Kidney (tissue), 14 donors: ENCODE data around the gene MED20. TPM values are rescaled to one million over a fixed set of nuclear protein-coding genes. Genes with fewer than 3 reads are reported as not detected.

Source experiments
- DNase-seq, 5 donors: peaks; one replicate each; pipeline ENCODE4 v3.0.0-alpha.2; 2013 to 2020
- FAIRE-seq: peaks from 2 replicates; lab custom pipeline; 2012; peaks lifted over from hg19 to GRCh38; lab: Jason Lieb, UNC
- H3K27ac ChIP-seq, 2 donors: one replicate each; pipeline ENCODE4 v1.7.0; 2013; ENCODE audit warnings: low read depth in 2 of 2, low read length in 2 of 2, inconsistent platforms in 1 of 2
- H3K27me3 ChIP-seq: one replicate; pipeline ENCODE4 v1.7.1; 2013; ENCODE audit warnings: low read length, inconsistent platforms; ENCODE audit not compliant: control insufficient read depth, insufficient read depth
- H3K36me3 ChIP-seq, 3 donors: one replicate each; pipeline versions ENCODE4 v1.7.0 to v1.7.1; 2013; ENCODE audit warnings: low read length in 3 of 3, control low read depth in 1 of 3, inconsistent platforms in 1 of 3; ENCODE audit not compliant: insufficient read depth in 3 of 3, control insufficient read depth in 2 of 3
- H3K4me1 ChIP-seq, 3 donors: one replicate each; pipeline versions ENCODE4 v1.7.0 to v1.7.1; 2013; ENCODE audit warnings: low read length in 3 of 3, inconsistent platforms in 1 of 3, low read depth in 1 of 3; ENCODE audit not compliant: control insufficient read depth in 2 of 3, insufficient read depth in 2 of 3
- H3K4me3 ChIP-seq, 3 donors: one replicate each; pipeline versions ENCODE4 v1.7.0 to v1.8.1; 2013; ENCODE audit warnings: low read length in 3 of 3, control low read depth in 1 of 3, inconsistent platforms in 1 of 3
- H3K9ac ChIP-seq, 3 donors: one replicate each; pipeline versions ENCODE4 v1.7.0 to v1.7.1; 2013; ENCODE audit warnings: low read length in 3 of 3, control low read depth in 1 of 3, inconsistent platforms in 1 of 3
- H3K9me3 ChIP-seq, 3 donors: one replicate each; pipeline versions ENCODE4 v1.7.0 to v1.7.1; 2013; ENCODE audit warnings: low read length in 3 of 3, control low read depth in 1 of 3, inconsistent platforms in 1 of 3; ENCODE audit not compliant: control insufficient read depth in 2 of 3, insufficient read depth in 1 of 3
- intact Hi-C: fragments of 100-400 bp; cut with DNase I; formaldehyde crosslinking; loops from one replicate; pipeline ENCODE4 v1.11.1; 2022
- polyA plus RNA-seq: library from polyadenylated mRNA; stranded (reverse); fragments of 350-450 nt; fragmentation: Illumina TruSeq; extraction: RNeasy Lipid Tissue Mini Kit (QIAGEN cat#74804); gene quantifications from one replicate; pipeline ENCODE4 v1.2.3, GENCODE V29; 2014; ENCODE audit warnings: low read depth, low replicate concordance; ENCODE audit not compliant: insufficient read depth
- total RNA-seq: library from RNA; stranded (reverse); fragmentation: NEBNext Ultra II Directional; extraction: Animal tissue kit (Norgen Biotek cat#: 25700); gene quantifications from one replicate; pipeline ENCODE4 v1.2.1, GENCODE V29; 2021
- TF ChIP-seq, protein P1 (sequence below): IDR thresholded peaks from 3 replicates; pipeline ENCODE4 v1.5.1; 2012; ENCODE audit warnings: mild to moderate bottlenecking, moderate library complexity, borderline replicate concordance; ENCODE audit not compliant: insufficient read depth; ENCODE audit errors: extremely low read depth
- donor health status: control.
- donor health status: control.
- donor health status: control.
- donor health status: control.
- donor health status: control.
- donor health status: DM: yes; HTN: yes; CAD: no.
- donor health status: Normal renal cell carcinoma (clear cell type).

The MED20 gene
- total and polyA plus RNA-seq, 2 donors from 2014 or later = 15.1 to 22.0 TPM

- H3K4me3 ChIP-seq = no peak overlapping the region
- peaks cover 5 to 46% (median 27%) of the 10 kb centered on the region in 3 donors for H3K36me3 ChIP-seq
- H3K9ac ChIP-seq = no peak overlapping the region
- intact Hi-C loops = loop anchor here (10.0 kb wide), 1 partner anchor 109 kb away; no protein-coding TSS in a partner anchor
- FAIRE-seq (no peak), DNase-seq (no peak)
- H3K27me3 ChIP-seq = no peaks in the 10 kb centered on the region
- H3K27ac ChIP-seq = no peak overlapping the region
- peaks cover 4 to 20% (median 5%) of the 10 kb centered on the region in 3 donors for H3K4me1 ChIP-seq
- TF ChIP-seq, protein P1, sequence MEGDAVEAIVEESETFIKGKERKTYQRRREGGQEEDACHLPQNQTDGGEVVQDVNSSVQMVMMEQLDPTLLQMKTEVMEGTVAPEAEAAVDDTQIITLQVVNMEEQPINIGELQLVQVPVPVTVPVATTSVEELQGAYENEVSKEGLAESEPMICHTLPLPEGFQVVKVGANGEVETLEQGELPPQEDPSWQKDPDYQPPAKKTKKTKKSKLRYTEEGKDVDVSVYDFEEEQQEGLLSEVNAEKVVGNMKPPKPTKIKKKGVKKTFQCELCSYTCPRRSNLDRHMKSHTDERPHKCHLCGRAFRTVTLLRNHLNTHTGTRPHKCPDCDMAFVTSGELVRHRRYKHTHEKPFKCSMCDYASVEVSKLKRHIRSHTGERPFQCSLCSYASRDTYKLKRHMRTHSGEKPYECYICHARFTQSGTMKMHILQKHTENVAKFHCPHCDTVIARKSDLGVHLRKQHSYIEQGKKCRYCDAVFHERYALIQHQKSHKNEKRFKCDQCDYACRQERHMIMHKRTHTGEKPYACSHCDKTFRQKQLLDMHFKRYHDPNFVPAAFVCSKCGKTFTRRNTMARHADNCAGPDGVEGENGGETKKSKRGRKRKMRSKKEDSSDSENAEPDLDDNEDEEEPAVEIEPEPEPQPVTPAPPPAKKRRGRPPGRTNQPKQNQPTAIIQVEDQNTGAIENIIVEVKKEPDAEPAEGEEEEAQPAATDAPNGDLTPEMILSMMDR = no peak
- no peaks in the 10 kb centered on the region for H3K9me3 ChIP-seq
Measured at GRCh38 chr6:41935685-41936072, 14.7 kb upstream of the MED20 start.

- FAIRE-seq = no peak
- no peak overlapping the region for H3K27ac ChIP-seq
Measured at GRCh38 chr6:41935193-41935574, 14.2 kb upstream of the MED20 start.

DNA sequence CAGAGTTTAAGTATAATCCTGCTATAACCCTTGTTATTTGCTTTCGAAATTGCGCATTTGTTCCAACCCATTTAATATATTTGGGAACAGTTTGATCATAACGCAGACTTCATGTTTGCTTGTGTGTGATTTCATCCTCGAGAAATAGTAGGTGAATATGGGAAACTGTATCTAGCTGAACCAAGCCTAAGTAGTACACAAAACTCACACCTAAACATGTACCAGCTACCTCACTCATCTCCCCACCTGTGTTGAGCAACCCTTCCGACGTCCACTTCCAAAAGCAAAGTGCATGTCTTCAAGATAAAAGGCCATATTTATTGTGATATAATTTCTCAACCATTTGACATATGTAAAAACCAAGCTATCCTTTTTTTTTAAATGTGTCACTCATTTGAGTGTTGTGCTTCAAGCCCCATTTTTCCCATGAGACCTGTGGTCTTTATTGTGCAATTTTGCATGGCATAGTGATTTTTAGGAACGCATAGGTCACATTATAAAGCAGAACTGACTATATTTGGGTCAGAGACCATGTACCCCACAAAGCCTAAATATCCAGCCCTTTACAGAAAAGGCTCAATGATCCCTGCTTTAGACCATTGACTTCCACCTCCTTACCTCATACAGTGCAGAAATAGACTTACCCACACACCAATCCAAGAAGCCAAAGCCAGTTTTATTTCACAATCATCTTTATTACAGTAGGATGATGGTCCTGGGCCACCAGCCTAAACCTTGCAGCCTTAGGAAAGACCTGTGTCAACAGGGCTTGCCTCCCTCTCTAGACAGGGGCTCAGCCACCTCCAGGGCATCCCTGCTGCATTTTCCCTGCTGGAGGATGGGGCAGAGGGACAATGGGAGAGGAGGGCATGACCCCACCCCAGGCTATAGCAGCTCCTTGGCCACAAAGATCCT lies 13.6 kb upstream of the MED20 start:
- TF ChIP-seq, protein P1 = no peak
- Histone ChIP-seq H3K36me3 (peaks cover 5 to 46% (median 31%) of the 10 kb centered on the region in 3 donors), H3K4me1 (peaks cover 0 to 10% (median 0%) of the 10 kb centered on the region in 3 donors)

More at GRCh38 chr6:41935193-41935574, 14.2 kb upstream of the MED20 start:
- Histone ChIP-seq H3K9me3 (no peaks in the 10 kb centered on the region), H3K4me1 (peaks cover 2 to 15% (median 5%) of the 10 kb centered on the region in 3 donors), H3K27me3 (no peaks in the 10 kb centered on the region), H3K9ac (no peak overlapping the region), H3K4me3 (no peak overlapping the region), H3K36me3 (peaks cover 5 to 46% (median 31%) of the 10 kb centered on the region in 3 donors)
- TF ChIP-seq, protein P1 = no peak
- intact Hi-C loops = loop anchor here (10.0 kb wide), 1 partner anchor 110 kb away; no protein-coding TSS in a partner anchor
- DNase-seq = no peak

More for the DNA sequence above, 13.6 kb upstream of the MED20 start:
- no peaks in the 10 kb centered on the region for H3K27me3 ChIP-seq
- no peaks in the 10 kb centered on the region for H3K9me3 ChIP-seq
- no peak overlapping the region for H3K9ac ChIP-seq
- H3K27ac ChIP-seq = no peak overlapping the region
- FAIRE-seq = no peak
- intact Hi-C loops = loop anchor here (10.0 kb wide), 1 partner anchor 110 kb away; no protein-coding TSS in a partner anchor
- H3K4me3 ChIP-seq = no peak overlapping the region
- no peak for DNase-seq
